T-helper 1 cell treated with Interleukin-12 subunit alpha and Interleukin-12 subunit beta and Interleukin-4 antibody, amounts not matched to agents 30 μg/mL and 1 μg/mL, for 36 hours (primary cell): Measurements from ENCODE around the gene FGGY.
"Not testable (repeated sequence)": the region's sequence is repeated elsewhere in the genome, so short reads cannot be mapped to it uniquely, and the experiment has no call there.

Experiments
- H3K27ac Mint-ChIP-seq: one replicate; pipeline ENCODE4 v1.8.0; 2021; ENCODE audit warnings: mild to moderate bottlenecking, mixed read lengths
- H3K27me3 Mint-ChIP-seq: one replicate; pipeline ENCODE4 v1.8.0; 2021; ENCODE audit warnings: low read depth, mixed read lengths
- H3K36me3 Mint-ChIP-seq: one replicate; pipeline ENCODE4 v1.8.0; 2021; ENCODE audit warnings: low read depth, mixed read lengths
- H3K4me1 Mint-ChIP-seq: one replicate; pipeline ENCODE4 v1.8.0; 2021; ENCODE audit warnings: low read depth, mixed read lengths
- H3K4me3 Mint-ChIP-seq: one replicate; pipeline ENCODE4 v1.8.0; 2021; ENCODE audit warnings: mild to moderate bottlenecking, moderate library complexity, mixed read lengths
- H3K9me3 Mint-ChIP-seq: one replicate; pipeline ENCODE4 v1.8.0; 2021; ENCODE audit warnings: mixed read lengths

Gene FGGY

GRCh38 chr1:59296358-59297256, at the start of gene FGGY:
Gene FGGY, plus strand, starts transcription at chr1:59297094. Its CDS starts 24,456 bp downstream, at chr1:59321550.
- Mint-ChIP-seq H3K4me3 (peak within 1 kb of the TSS; percentile 90), H3K36me3 (peaks cover 5% of the 10 kb centered on the region), H3K27me3 (no peaks in the 10 kb centered on the region), H3K27ac (peak within 1 kb of the TSS; percentile 94), H3K4me1 (peaks cover 46% of the 10 kb centered on the region), H3K9me3 (peaks cover 9% of the 10 kb centered on the region)

GRCh38 chr1:59248758-59249157, 48.1 kb upstream of the FGGY start:
- H3K9me3 Mint-ChIP-seq, result peaks cover 7% of the 10 kb centered on the region
- no peak overlapping the region for H3K27ac Mint-ChIP-seq
- no peak overlapping the region for H3K4me3 Mint-ChIP-seq
- H3K4me1 Mint-ChIP-seq, result no peaks in the 10 kb centered on the region
- H3K27me3 Mint-ChIP-seq, result peaks cover 4% of the 10 kb centered on the region
- peaks cover 4% of the 10 kb centered on the region for H3K36me3 Mint-ChIP-seq

- Mint-ChIP-seq H3K9me3 (peaks cover 7% of the 10 kb centered on the region), H3K4me1 (no peaks in the 10 kb centered on the region), H3K4me3 (no peak overlapping the region), H3K27ac (no peak overlapping the region), H3K27me3 (peaks cover 4% of the 10 kb centered on the region), H3K36me3 (peaks cover 4% of the 10 kb centered on the region)
Observed at GRCh38 chr1:59249396-59250137, 47.3 kb upstream of the FGGY start.

- H3K4me1 Mint-ChIP-seq, H3K4me3 Mint-ChIP-seq, H3K27ac Mint-ChIP-seq, H3K27me3 Mint-ChIP-seq, H3K36me3 Mint-ChIP-seq, H3K9me3 Mint-ChIP-seq: not testable (repeated sequence)
Observed at GRCh38 chr1:59251061-59251460, 45.8 kb upstream of the FGGY start.

- peaks cover 10% of the 10 kb centered on the region for H3K27me3 Mint-ChIP-seq
- H3K27ac Mint-ChIP-seq, result not testable (repeated sequence)
Observed at GRCh38 chr1:59256429-59256828, 40.5 kb upstream of the FGGY start.

GRCh38 chr1:59258412-59259032, 38.4 kb upstream of the FGGY start:
- H3K9me3 Mint-ChIP-seq, result no peaks in the 10 kb centered on the region
- peaks cover 6% of the 10 kb centered on the region for H3K27me3 Mint-ChIP-seq
- H3K36me3 Mint-ChIP-seq, result no peaks in the 10 kb centered on the region
- H3K4me3 Mint-ChIP-seq, result no peak overlapping the region
- no peaks in the 10 kb centered on the region for H3K4me1 Mint-ChIP-seq
- H3K27ac Mint-ChIP-seq, result no peak overlapping the region

More at GRCh38 chr1:59256429-59256828, 40.5 kb upstream of the FGGY start:
- not testable (repeated sequence) for H3K36me3 Mint-ChIP-seq, H3K9me3 Mint-ChIP-seq, H3K4me1 Mint-ChIP-seq, H3K4me3 Mint-ChIP-seq

- no peak overlapping the region for H3K27ac Mint-ChIP-seq
- H3K4me3 Mint-ChIP-seq, result no peak overlapping the region
- no peaks in the 10 kb centered on the region for H3K9me3 Mint-ChIP-seq
- H3K4me1 Mint-ChIP-seq, result no peaks in the 10 kb centered on the region
- no peaks in the 10 kb centered on the region for H3K36me3 Mint-ChIP-seq
- peaks cover 6% of the 10 kb centered on the region for H3K27me3 Mint-ChIP-seq
Observed at GRCh38 chr1:59261537-59261936, 35.4 kb upstream of the FGGY start.

GRCh38 chr1:59262631-59263030, 34.3 kb upstream of the FGGY start:
- H3K27me3 Mint-ChIP-seq, result peaks cover 6% of the 10 kb centered on the region
- no peaks in the 10 kb centered on the region for H3K9me3 Mint-ChIP-seq
- no peaks in the 10 kb centered on the region for H3K4me1 Mint-ChIP-seq
- H3K4me3 Mint-ChIP-seq, result no peak overlapping the region
- H3K36me3 Mint-ChIP-seq, result no peaks in the 10 kb centered on the region
- no peak overlapping the region for H3K27ac Mint-ChIP-seq

GRCh38 chr1:59263111-59263510, 33.8 kb upstream of the FGGY start:
- Mint-ChIP-seq H3K27ac (no peak overlapping the region), H3K9me3 (no peaks in the 10 kb centered on the region), H3K27me3 (peaks cover 6% of the 10 kb centered on the region), H3K36me3 (no peaks in the 10 kb centered on the region), H3K4me1 (no peaks in the 10 kb centered on the region), H3K4me3 (no peak overlapping the region)

GRCh38 chr1:59265622-59266021, 31.3 kb upstream of the FGGY start:
- H3K9me3 Mint-ChIP-seq, result no peaks in the 10 kb centered on the region
- no peak overlapping the region for H3K4me3 Mint-ChIP-seq
- H3K27ac Mint-ChIP-seq, result no peak overlapping the region
- no peaks in the 10 kb centered on the region for H3K27me3 Mint-ChIP-seq
- H3K4me1 Mint-ChIP-seq, result no peaks in the 10 kb centered on the region
- H3K36me3 Mint-ChIP-seq, result no peaks in the 10 kb centered on the region

GRCh38 chr1:59266180-59266926, 30.5 kb upstream of the FGGY start:
- H3K4me3 Mint-ChIP-seq, result no peak overlapping the region

GRCh38 chr1:59266927-59267293, 30.0 kb upstream of the FGGY start:
- Mint-ChIP-seq H3K4me3 (no peak overlapping the region), H3K9me3 (no peaks in the 10 kb centered on the region), H3K4me1 (peaks cover 3% of the 10 kb centered on the region), H3K27ac (no peak overlapping the region), H3K36me3 (peaks cover 2% of the 10 kb centered on the region), H3K27me3 (no peaks in the 10 kb centered on the region)

More at GRCh38 chr1:59266180-59266926, 30.5 kb upstream of the FGGY start:
- Mint-ChIP-seq H3K9me3 (no peaks in the 10 kb centered on the region), H3K27me3 (no peaks in the 10 kb centered on the region), H3K36me3 (peaks cover 2% of the 10 kb centered on the region), H3K27ac (no peak overlapping the region), H3K4me1 (no peaks in the 10 kb centered on the region)

GRCh38 chr1:59268406-59268805, 28.5 kb upstream of the FGGY start:
- Mint-ChIP-seq H3K4me3 (no peak overlapping the region), H3K27me3 (no peaks in the 10 kb centered on the region), H3K4me1 (peaks cover 10% of the 10 kb centered on the region), H3K27ac (no peak overlapping the region), H3K36me3 (peaks cover 2% of the 10 kb centered on the region), H3K9me3 (no peaks in the 10 kb centered on the region)

GRCh38 chr1:59271561-59272260, 25.2 kb upstream of the FGGY start:
- Mint-ChIP-seq H3K27ac (peak overlapping the region; percentile 17), H3K36me3 (peaks cover 2% of the 10 kb centered on the region), H3K27me3 (peaks cover 5% of the 10 kb centered on the region), H3K4me1 (peaks cover 16% of the 10 kb centered on the region), H3K9me3 (no peaks in the 10 kb centered on the region), H3K4me3 (no peak overlapping the region)
